Measurements from ENCODE around the gene STK10. TPM values are rescaled to one million over a fixed set of nuclear protein-coding genes. Genes with fewer than 3 reads are reported as not detected.

STK10 gene
- total and polyA plus RNA-seq, 11 donors: 5.5 to 52.9 (median 10.2) TPM

DNA sequence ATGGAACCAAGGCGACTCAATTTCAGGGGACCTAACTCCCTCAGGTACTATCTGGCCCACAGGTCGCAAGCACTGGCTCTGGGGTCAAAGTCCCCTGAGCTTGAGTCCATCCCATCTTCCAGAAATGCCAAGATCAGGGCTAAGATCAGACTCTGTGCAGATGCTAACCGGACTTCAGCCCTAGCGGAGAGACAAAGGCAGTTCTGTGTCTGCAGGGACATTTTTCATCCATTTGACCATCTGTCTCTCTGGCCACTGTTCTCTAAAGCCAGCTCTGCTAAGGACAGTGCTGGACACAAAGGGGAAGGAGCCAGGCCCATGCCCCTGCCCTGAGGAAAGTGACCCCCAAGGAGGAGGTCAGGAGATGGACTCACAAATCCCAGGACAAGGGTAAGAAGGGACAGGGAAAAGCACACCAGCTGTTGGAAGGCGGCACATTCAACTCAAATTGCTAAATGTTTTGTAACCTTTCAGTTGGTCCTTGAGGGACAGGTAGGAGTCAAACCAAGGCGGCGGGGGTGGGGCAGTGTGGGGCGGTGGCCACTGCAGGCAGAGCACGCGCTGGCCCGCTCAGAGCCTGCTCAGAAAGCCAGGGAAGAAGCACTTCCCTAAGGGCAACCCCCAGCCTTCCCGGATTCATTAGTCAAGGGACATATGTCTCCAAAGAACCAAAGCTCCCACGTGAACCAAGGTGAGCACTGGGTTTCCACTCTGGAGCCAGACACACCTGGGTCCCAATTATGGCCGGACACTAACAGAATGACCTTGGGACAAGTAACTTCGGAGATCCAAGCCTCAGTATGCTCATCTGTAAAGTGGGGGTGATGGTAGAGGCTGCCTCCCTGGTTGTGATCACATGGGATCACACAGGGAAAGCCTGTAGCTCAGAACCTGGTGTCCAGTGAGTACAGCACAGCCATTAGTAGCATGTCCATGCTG, 42.8 kb downstream of the STK10 start:
- Histone ChIP-seq H3K27me3 (no peaks in the 10 kb centered on the region), H3K27ac (peak overlapping the region in 8 of 12 donors; percentile 4 to 51 (median 40)), H3K4me1 (peaks cover 0 to 43% (median 14%) of the 10 kb centered on the region in 12 donors), H3K4me3 (no peak overlapping the region), H3K9me3 (no peaks in the 10 kb centered on the region), H3K36me3 (peaks cover 0 to 34% (median 0%) of the 10 kb centered on the region in 9 donors)
- 78 to 92% (median 87%) methylated on average over 12 to 15 of the region's 15 CpGs for WGBS, 4 donors
- no peak for TF ChIP-seq POLR2A (IDR thresholded peaks at IDR 0.05)
- TF ChIP-seq, protein P1, sequence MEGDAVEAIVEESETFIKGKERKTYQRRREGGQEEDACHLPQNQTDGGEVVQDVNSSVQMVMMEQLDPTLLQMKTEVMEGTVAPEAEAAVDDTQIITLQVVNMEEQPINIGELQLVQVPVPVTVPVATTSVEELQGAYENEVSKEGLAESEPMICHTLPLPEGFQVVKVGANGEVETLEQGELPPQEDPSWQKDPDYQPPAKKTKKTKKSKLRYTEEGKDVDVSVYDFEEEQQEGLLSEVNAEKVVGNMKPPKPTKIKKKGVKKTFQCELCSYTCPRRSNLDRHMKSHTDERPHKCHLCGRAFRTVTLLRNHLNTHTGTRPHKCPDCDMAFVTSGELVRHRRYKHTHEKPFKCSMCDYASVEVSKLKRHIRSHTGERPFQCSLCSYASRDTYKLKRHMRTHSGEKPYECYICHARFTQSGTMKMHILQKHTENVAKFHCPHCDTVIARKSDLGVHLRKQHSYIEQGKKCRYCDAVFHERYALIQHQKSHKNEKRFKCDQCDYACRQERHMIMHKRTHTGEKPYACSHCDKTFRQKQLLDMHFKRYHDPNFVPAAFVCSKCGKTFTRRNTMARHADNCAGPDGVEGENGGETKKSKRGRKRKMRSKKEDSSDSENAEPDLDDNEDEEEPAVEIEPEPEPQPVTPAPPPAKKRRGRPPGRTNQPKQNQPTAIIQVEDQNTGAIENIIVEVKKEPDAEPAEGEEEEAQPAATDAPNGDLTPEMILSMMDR (IDR thresholded peaks at IDR 0.05): no peak
- intact Hi-C loops (cut with DNase I): no loop called here
- ATAC-seq (no peak), DNase-seq (no peak)

DNA sequence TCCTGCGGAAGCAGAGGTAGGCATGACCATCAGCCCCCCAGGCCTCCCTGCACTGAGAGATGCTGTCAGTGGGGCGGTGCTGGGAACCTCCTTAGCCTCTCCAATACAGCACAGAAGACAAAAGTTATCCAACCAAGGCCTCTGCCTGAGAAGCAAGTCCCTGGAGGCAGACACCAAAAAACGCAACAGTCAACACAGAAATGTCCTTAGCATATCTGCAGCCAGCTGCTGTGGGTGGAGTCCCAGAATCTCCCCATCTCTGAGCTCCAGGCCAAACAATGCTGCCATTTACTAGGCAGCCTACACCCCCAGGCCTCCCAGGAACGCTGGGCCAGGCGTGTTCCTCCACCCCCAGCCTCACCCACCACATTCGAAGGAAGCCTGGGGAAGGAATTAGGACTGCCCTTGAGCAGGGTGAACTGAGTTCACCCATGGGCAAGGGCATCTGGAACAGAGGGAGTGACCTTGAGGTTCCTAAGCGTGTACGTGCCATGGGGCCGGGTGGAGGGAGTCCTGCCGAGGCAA, 43.7 kb downstream of the STK10 start:
- Histone ChIP-seq H3K4me1 (peaks cover 0 to 37% (median 13%) of the 10 kb centered on the region in 12 donors), H3K27ac (peak overlapping the region in 9 of 12 donors; percentile 4 to 51 (median 38)), H3K9me3 (no peaks in the 10 kb centered on the region), H3K36me3 (peaks cover 0 to 34% (median 0%) of the 10 kb centered on the region in 9 donors), H3K27me3 (no peaks in the 10 kb centered on the region), H3K4me3 (no peak overlapping the region)
- intact Hi-C loops (cut with DNase I): no loop called here
- peak in 4 of 5 donors; percentile 50 to 67 (median 58) for DNase-seq
- WGBS, 4 donors: 44 to 67% (median 55%) methylated on average over 6 to 10 of the region's 10 CpGs
- TF ChIP-seq, protein P1 (IDR thresholded peaks at IDR 0.05): no peak
- no peak for TF ChIP-seq POLR2A (IDR thresholded peaks at IDR 0.05)
- ATAC-seq: peak; percentile 22 to 84 (median 82)

DNA sequence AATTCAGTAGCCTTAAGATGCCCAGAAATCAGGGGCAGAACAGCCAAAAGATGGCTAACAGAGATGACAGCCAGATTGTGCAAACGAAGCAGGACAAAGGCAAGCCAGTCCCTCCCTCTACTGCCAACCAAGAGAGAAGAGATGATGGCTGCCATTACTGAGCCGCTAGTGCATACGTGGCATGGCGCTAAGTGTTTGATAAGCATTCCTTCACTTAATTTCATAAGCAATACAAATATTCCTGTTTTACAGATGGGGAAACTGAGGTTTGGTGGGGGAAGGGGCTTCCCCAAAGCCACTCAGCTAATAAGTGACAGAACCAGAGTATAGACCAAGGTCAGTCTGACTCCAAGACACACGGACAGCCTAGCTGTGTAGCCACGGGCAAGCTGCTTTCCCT, 44.1 kb downstream of the STK10 start:
- peaks cover 0 to 32% (median 0%) of the 10 kb centered on the region in 9 donors for H3K36me3 ChIP-seq
- TF ChIP-seq POLR2A (IDR thresholded peaks at IDR 0.05): no peak
- TF ChIP-seq, protein P1 (IDR thresholded peaks at IDR 0.05): no peak
- DNase-seq (no peak), ATAC-seq (no peak)
- 73 to 87% (median 85%) methylated on average over 6 of the region's 6 CpGs for WGBS, 4 donors
- H3K4me1 ChIP-seq: peaks cover 0 to 37% (median 13%) of the 10 kb centered on the region in 12 donors
- intact Hi-C loops (cut with DNase I): no loop called here
- peak overlapping the region in 6 of 12 donors; percentile 4 to 51 (median 38) for H3K27ac ChIP-seq
- H3K4me3 ChIP-seq: no peak overlapping the region
- H3K27me3 ChIP-seq: no peaks in the 10 kb centered on the region
- H3K9me3 ChIP-seq: no peaks in the 10 kb centered on the region

DNA sequence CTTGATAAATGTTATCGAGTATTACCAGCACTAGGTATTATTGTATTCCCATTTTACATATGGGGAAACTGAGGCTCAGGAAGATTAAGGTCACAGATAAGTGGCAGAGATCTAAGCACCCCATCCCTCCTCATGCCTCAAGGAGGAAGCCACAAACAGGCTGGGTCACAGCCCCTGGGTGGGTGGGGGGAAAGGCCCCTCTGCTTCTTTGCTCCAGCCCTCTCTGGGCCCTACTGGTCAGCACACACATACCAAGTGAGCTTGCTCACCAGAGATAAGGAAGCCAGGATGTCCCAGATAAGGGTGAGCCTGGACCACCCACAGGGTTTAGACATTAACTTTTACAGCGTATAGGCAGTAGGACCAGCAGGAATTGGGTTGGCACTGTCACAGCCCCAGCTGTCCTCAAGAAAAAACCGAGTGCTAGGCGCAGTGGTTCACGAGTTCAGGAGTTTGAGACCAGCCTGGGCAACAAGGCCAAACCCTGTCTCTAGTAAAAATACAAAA, 45.3 kb downstream of the STK10 start:
- Histone ChIP-seq H3K27me3 (no peaks in the 10 kb centered on the region), H3K27ac (no peak overlapping the region), H3K4me3 (no peak overlapping the region), H3K9me3 (no peaks in the 10 kb centered on the region), H3K4me1 (peaks cover 0 to 37% (median 13%) of the 10 kb centered on the region in 12 donors), H3K36me3 (peaks cover 0 to 21% (median 0%) of the 10 kb centered on the region in 9 donors)
- no peak for ATAC-seq
- DNase-seq: no peak
- 84 to 87% (median 84%) methylated on average over 5 of the region's 5 CpGs for WGBS, 4 donors
- TF ChIP-seq, protein P1 (IDR thresholded peaks at IDR 0.05): no peak
- TF ChIP-seq POLR2A (IDR thresholded peaks at IDR 0.05): no peak
- intact Hi-C loops (cut with DNase I): no loop called here
